Mesenchymal stem cell (in vitro differentiated cells and primary cell): ENCODE results near the gene FNIP2.
A peak's percentile ranks its signal among the peaks of the same experiment; 100 is the strongest.

ENCODE experiments used
- DNase-seq: peaks from one replicate; pipeline ENCODE4 v3.0.0-alpha.2; 2013
- H2AFZ ChIP-seq: one replicate; pipeline ENCODE4 v1.6.1; 2013; ENCODE audit warnings: low read depth, mild to moderate bottlenecking, control low read depth, inconsistent platforms, low read length, moderate library complexity
- H2AK5ac ChIP-seq: 2 replicates; pipeline ENCODE4 v1.6.1; 2013; ENCODE audit warnings: low read length, moderate library complexity, mild to moderate bottlenecking, inconsistent platforms; ENCODE audit not compliant: severe bottlenecking
- H2BK120ac ChIP-seq: one replicate; pipeline ENCODE4 v1.6.1; 2013; ENCODE audit warnings: low read depth, mild to moderate bottlenecking, inconsistent platforms, low read length, moderate library complexity
- H2BK12ac ChIP-seq, 2 experiments: one replicate each; pipeline ENCODE4 v1.6.1; 2013; ENCODE audit warnings: inconsistent platforms in 2 of 2, low read length in 2 of 2, mild to moderate bottlenecking in 2 of 2, moderate library complexity in 2 of 2, control low read depth in 1 of 2
- H2BK15ac ChIP-seq: one replicate; pipeline ENCODE4 v1.6.1; 2013; ENCODE audit warnings: mild to moderate bottlenecking, low read depth, inconsistent platforms; ENCODE audit not compliant: poor library complexity, severe bottlenecking
- H2BK5ac ChIP-seq: 2 replicates; pipeline ENCODE4 v1.6.1; 2013; ENCODE audit warnings: low read depth, mild to moderate bottlenecking, low read length, control low read depth, inconsistent platforms; ENCODE audit not compliant: poor library complexity, severe bottlenecking
- H3K14ac ChIP-seq, 2 experiments: one replicate each; pipeline ENCODE4 v1.6.1; 2013; ENCODE audit warnings: inconsistent platforms in 2 of 2, low read length in 2 of 2, control low read depth in 1 of 2, mild to moderate bottlenecking in 1 of 2, moderate library complexity in 1 of 2
- H3K18ac ChIP-seq, 2 experiments: one replicate each; pipeline ENCODE4 v1.6.1; 2013; ENCODE audit warnings: inconsistent platforms in 2 of 2, low read length in 2 of 2, control low read depth in 1 of 2, low read depth in 1 of 2, mild to moderate bottlenecking in 1 of 2
- H3K23ac ChIP-seq, 2 experiments: one replicate each; pipeline ENCODE4 v1.6.1; 2013; ENCODE audit warnings: inconsistent platforms in 2 of 2, low read length in 2 of 2, mild to moderate bottlenecking in 2 of 2, moderate library complexity in 2 of 2, control low read depth in 1 of 2
- H3K27ac ChIP-seq: 2 replicates; pipeline ENCODE4 v1.5.1; 2013; ENCODE audit warnings: mild to moderate bottlenecking, moderate library complexity, low read length, control low read depth, inconsistent platforms; ENCODE audit not compliant: poor library complexity, severe bottlenecking
- H3K27me3 ChIP-seq, 2 experiments: 2 replicates each; pipeline versions ENCODE4 v1.6.1 to v1.7.0; 2013; ENCODE audit warnings: low read length in 2 of 2, mild to moderate bottlenecking in 2 of 2, moderate library complexity in 2 of 2, control low read depth in 1 of 2, inconsistent platforms in 1 of 2; ENCODE audit not compliant: control insufficient read depth in 1 of 2, insufficient read depth in 1 of 2
- H3K36me3 ChIP-seq, 2 experiments: 2 replicates each; pipeline versions ENCODE4 v1.6.1 to v1.7.0; 2013; ENCODE audit warnings: low read length in 2 of 2, control low read depth in 1 of 2, inconsistent platforms in 1 of 2, low read depth in 1 of 2, mild to moderate bottlenecking in 1 of 2; ENCODE audit not compliant: insufficient read depth in 2 of 2, control insufficient read depth in 1 of 2
- H3K4ac ChIP-seq, 2 experiments: one replicate each; pipeline ENCODE4 v1.6.1; 2013; ENCODE audit warnings: inconsistent platforms in 2 of 2, low read length in 2 of 2, mild to moderate bottlenecking in 2 of 2, moderate library complexity in 2 of 2, control low read depth in 1 of 2, low read depth in 1 of 2
- H3K4me1 ChIP-seq: 2 replicates; pipeline ENCODE4 v1.6.1; 2013; ENCODE audit warnings: low read depth, low read length, control low read depth; ENCODE audit not compliant: control insufficient read depth, insufficient read depth
- H3K4me2 ChIP-seq: 2 replicates; pipeline ENCODE4 v1.6.1; 2013; ENCODE audit warnings: low read length, mild to moderate bottlenecking, inconsistent platforms; ENCODE audit not compliant: poor library complexity, severe bottlenecking
- H3K4me3 ChIP-seq, 2 experiments: 2 replicates each; pipeline versions ENCODE4 v1.5.1 to v1.7.0; 2013; ENCODE audit warnings: low read length in 2 of 2, mild to moderate bottlenecking in 2 of 2, control low read depth in 1 of 2, low read depth in 1 of 2; ENCODE audit not compliant: insufficient read depth in 1 of 2
- H3K79me1 ChIP-seq: replicated peaks from 2 replicates; pipeline ENCODE4 v1.6.1; 2013; ENCODE audit warnings: mild to moderate bottlenecking, control low read depth, low read length, inconsistent platforms; ENCODE audit not compliant: poor library complexity, severe bottlenecking
- H3K9ac ChIP-seq: 2 replicates; pipeline ENCODE4 v1.7.0; 2013; ENCODE audit warnings: mild to moderate bottlenecking, low read length, moderate library complexity
- H3K9me3 ChIP-seq: 2 replicates; pipeline ENCODE4 v1.7.0; 2013; ENCODE audit warnings: mild to moderate bottlenecking, low read length; ENCODE audit not compliant: control insufficient read depth
- H4K8ac ChIP-seq: one replicate; pipeline ENCODE4 v1.6.1; 2013; ENCODE audit warnings: inconsistent platforms, mild to moderate bottlenecking, low read length, moderate library complexity
- H4K91ac ChIP-seq: one replicate; pipeline ENCODE4 v1.6.1; 2013; ENCODE audit warnings: mild to moderate bottlenecking, low read length, inconsistent platforms
- WGBS: methylation state at CpG from one replicate; pipeline ENCODE4 v1.1.7; 2013; ENCODE audit warnings: mixed read lengths; 5-methylcytosine and 5-hydroxymethylcytosine counted together

The FNIP2 gene

GRCh38 chr4:158785718-158786117 lies 16.9 kb downstream of the FNIP2 start:
- Histone ChIP-seq H4K8ac (no peak overlapping the region), H2BK12ac (no peak overlapping the region), H3K9ac (peak overlapping the region; percentile 86), H3K23ac (no peak overlapping the region), H3K27me3 (no peaks in the 10 kb centered on the region), H3K9me3 (no peaks in the 10 kb centered on the region), H2AFZ (no peak overlapping the region), H3K4me3 (peak overlapping the region in 1 of 2 experiments; percentile 45), H3K36me3 (no peaks in the 10 kb centered on the region), H2BK120ac (no peak overlapping the region), H3K14ac (no peak overlapping the region), H3K4ac (no peak overlapping the region), H4K91ac (no peak overlapping the region), H2AK5ac (no peak overlapping the region), H3K18ac (no peak overlapping the region), H2BK5ac (no peak overlapping the region), H3K4me1 (peaks cover 2% of the 10 kb centered on the region), H3K79me1 (peaks cover 25% of the 10 kb centered on the region), H2BK15ac (no peak overlapping the region), H3K4me2 (no peak overlapping the region), H3K27ac (no peak overlapping the region)
- DNase-seq: no peak
- no CpG with 5 or more reads among the region's 1 CpG for WGBS

GRCh38 chr4:158786121-158786601 lies 17.3 kb downstream of the FNIP2 start:
- WGBS: 43% methylated on average over 2 of the region's 4 CpGs
- H4K91ac ChIP-seq: no peak overlapping the region
- DNase-seq: no peak

GRCh38 chr4:158786955-158787354 lies 18.1 kb downstream of the FNIP2 start:
- no peak overlapping the region for H2BK5ac ChIP-seq
- H3K79me1 ChIP-seq: peaks cover 25% of the 10 kb centered on the region
- H3K27ac ChIP-seq: no peak overlapping the region

More at GRCh38 chr4:158786121-158786601, 17.3 kb downstream of the FNIP2 start:
- Histone ChIP-seq H3K9me3 (no peaks in the 10 kb centered on the region), H3K14ac (no peak overlapping the region), H3K4me1 (peaks cover 2% of the 10 kb centered on the region), H2BK120ac (no peak overlapping the region), H2AK5ac (no peak overlapping the region), H4K8ac (no peak overlapping the region), H3K4me3 (peak overlapping the region in 1 of 2 experiments; percentile 45), H2AFZ (no peak overlapping the region), H3K18ac (no peak overlapping the region), H3K36me3 (no peaks in the 10 kb centered on the region), H3K4ac (no peak overlapping the region), H3K27me3 (no peaks in the 10 kb centered on the region), H2BK15ac (no peak overlapping the region), H2BK5ac (no peak overlapping the region), H3K79me1 (peaks cover 25% of the 10 kb centered on the region), H3K4me2 (no peak overlapping the region), H3K27ac (no peak overlapping the region), H3K9ac (peak overlapping the region; percentile 86), H3K23ac (no peak overlapping the region), H2BK12ac (no peak overlapping the region)

GRCh38 chr4:158787709-158788475 lies 19.1 kb downstream of the FNIP2 start:
- Histone ChIP-seq H2BK12ac (peak overlapping the region in 1 of 2 experiments; percentile 66), H3K4ac (no peak overlapping the region), H4K8ac (no peak overlapping the region), H3K23ac (peak overlapping the region in 1 of 2 experiments; percentile 23), H2AFZ (no peak overlapping the region), H3K27me3 (no peaks in the 10 kb centered on the region), H3K4me3 (peak overlapping the region in 1 of 2 experiments; percentile 68), H3K9ac (peak overlapping the region; percentile 86), H3K9me3 (no peaks in the 10 kb centered on the region), H3K36me3 (no peaks in the 10 kb centered on the region), H3K18ac (peak overlapping the region; percentile 28 to 68), H2BK120ac (no peak overlapping the region), H3K4me1 (peaks cover 2% of the 10 kb centered on the region), H2BK5ac (no peak overlapping the region), H2BK15ac (no peak overlapping the region), H3K4me2 (no peak overlapping the region), H3K27ac (no peak overlapping the region), H2AK5ac (peak overlapping the region; percentile 67), H3K14ac (no peak overlapping the region), H3K79me1 (peaks cover 26% of the 10 kb centered on the region), H4K91ac (no peak overlapping the region)
- WGBS: 96% methylated on average over 14 of the region's 15 CpGs
- no peak for DNase-seq

More at GRCh38 chr4:158786955-158787354, 18.1 kb downstream of the FNIP2 start:
- no peak overlapping the region for H4K8ac ChIP-seq
- no peak overlapping the region for H2AK5ac ChIP-seq
- no peaks in the 10 kb centered on the region for H3K9me3 ChIP-seq
- no peak overlapping the region for H2BK120ac ChIP-seq
- peaks cover 2% of the 10 kb centered on the region for H3K4me1 ChIP-seq
- H3K36me3 ChIP-seq: no peaks in the 10 kb centered on the region
- no peak overlapping the region for H3K14ac ChIP-seq
- peak overlapping the region; percentile 86 for H3K9ac ChIP-seq
- H4K91ac ChIP-seq: no peak overlapping the region
- H2BK15ac ChIP-seq: no peak overlapping the region
- peak overlapping the region in 1 of 2 experiments; percentile 68 for H3K4me3 ChIP-seq
- H2AFZ ChIP-seq: no peak overlapping the region
- H2BK12ac ChIP-seq: no peak overlapping the region
- no peak overlapping the region for H3K4me2 ChIP-seq
- H3K23ac ChIP-seq: no peak overlapping the region
- H3K18ac ChIP-seq: no peak overlapping the region
- DNase-seq: no peak
- no peaks in the 10 kb centered on the region for H3K27me3 ChIP-seq
- H3K4ac ChIP-seq: no peak overlapping the region
